KG1 (cell line): ENCODE measurements around the gene SAAL1.
"Not testable (repeated sequence)": the region's sequence is repeated elsewhere in the genome, so short reads cannot be mapped to it uniquely, and the experiment has no call there.

Source experiments
- DNase-seq: peaks from one replicate; lab custom pipeline; 2025; lab: John Stamatoyannopoulos, UW

The SAAL1 gene, protein sequence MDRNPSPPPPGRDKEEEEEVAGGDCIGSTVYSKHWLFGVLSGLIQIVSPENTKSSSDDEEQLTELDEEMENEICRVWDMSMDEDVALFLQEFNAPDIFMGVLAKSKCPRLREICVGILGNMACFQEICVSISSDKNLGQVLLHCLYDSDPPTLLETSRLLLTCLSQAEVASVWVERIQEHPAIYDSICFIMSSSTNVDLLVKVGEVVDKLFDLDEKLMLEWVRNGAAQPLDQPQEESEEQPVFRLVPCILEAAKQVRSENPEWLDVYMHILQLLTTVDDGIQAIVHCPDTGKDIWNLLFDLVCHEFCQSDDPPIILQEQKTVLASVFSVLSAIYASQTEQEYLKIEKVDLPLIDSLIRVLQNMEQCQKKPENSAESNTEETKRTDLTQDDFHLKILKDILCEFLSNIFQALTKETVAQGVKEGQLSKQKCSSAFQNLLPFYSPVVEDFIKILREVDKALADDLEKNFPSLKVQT

GRCh38 chr11:18105802-18106574 lies at the start of gene SAAL1:
TSS of gene SAAL1 (minus strand) at chr11:18106082. CDS start at chr11:18106041, 41 bp downstream.
- DNase-seq = peak; percentile 87

- no peak for DNase-seq
Measured at GRCh38 chr11:18151581-18151980, 45.7 kb upstream of the SAAL1 start.

DNA sequence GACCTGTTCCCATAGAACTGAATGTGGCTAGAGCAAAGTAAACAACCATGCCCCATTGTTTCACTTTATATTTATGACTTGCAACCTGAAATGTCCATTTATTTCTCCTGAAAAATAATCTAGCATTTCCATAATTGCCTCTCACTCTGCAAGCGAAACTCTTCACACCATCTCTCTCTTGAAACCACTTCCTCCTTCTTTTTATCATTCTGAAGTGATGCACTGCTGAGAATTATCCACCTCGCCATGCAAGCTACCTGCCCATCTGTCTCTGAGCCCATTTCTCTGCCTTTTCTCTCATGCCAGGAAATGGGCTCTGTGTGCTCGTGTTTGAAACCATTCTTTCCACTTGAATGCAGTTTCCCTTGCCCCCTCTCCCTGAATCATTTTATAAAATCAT lies 40.0 kb upstream of the SAAL1 start:
- no peak for DNase-seq

DNA sequence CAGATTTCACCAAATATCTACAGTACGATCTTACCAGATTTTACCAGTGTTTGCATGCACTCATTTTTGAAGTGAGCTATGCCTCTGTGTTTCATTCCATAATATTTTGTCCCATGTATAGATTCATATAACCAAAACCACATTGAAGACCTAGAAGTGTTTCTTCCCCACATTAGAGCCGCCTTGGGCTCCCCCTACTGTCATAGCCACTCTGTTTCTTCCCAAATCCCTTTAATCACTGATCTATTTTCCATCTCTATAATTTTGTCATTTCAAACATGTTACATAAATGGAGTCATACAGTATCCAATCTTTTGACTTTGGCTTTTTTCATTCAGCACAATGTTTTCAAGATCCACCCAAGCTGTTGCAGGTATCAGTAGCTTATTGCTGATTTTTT lies 39.1 kb upstream of the SAAL1 start:
- DNase-seq = no peak

DNA sequence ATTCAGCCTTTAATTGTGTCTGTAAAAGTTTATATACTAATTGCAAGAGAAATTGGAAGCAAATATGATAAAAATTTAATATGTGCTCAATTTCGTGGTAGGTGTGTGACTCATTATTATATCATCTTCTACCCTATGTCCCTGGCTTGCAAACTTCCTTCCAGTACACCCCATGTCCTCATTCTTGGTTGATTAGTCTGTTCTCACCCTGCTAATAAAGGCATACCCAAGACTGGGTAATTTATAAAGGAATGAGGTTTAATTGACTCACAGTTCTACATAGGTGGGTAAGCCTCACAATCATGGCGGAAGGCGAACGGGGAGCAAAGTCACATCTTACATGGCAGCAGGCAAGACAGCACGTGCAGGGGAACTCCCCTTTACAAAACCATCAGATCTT lies 38.4 kb upstream of the SAAL1 start:
- no peak for DNase-seq

DNA sequence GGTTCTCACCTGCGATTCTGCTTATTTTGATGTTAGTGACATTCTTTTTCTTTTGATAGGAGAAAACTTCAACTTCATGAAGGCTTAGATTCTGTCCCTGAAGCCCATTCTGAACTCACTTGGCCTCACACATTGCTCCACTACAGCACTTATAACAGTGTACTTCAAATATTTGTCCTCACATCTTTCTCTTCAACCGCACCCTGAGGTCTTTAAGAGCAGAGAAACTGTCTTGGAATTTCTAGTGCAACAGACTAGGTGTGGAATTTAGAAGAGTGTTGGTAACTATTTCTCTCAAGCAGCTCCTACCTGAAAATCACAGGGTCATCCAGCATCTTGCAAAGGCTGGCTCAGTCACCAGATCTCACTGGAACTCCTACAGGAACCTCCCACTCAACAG lies 34.3 kb upstream of the SAAL1 start:
- no peak for DNase-seq

DNA sequence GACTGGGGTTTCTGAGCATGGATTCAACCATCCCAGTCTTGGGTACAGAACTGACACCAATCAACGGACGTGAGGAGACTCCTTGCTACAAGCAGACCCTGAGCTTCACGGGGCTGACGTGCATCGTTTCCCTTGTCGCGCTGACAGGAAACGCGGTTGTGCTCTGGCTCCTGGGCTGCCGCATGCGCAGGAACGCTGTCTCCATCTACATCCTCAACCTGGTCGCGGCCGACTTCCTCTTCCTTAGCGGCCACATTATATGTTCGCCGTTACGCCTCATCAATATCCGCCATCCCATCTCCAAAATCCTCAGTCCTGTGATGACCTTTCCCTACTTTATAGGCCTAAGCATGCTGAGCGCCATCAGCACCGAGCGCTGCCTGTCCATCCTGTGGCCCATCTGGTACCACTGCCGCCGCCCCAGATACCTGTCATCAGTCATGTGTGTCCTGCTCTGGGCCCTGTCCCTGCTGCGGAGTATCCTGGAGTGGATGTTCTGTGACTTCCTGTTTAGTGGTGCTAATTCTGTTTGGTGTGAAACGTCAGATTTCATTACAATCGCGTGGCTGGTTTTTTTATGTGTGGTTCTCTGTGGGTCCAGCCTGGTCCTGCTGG lies 31.4 kb upstream of the SAAL1 start:
- no peak for DNase-seq

DNA sequence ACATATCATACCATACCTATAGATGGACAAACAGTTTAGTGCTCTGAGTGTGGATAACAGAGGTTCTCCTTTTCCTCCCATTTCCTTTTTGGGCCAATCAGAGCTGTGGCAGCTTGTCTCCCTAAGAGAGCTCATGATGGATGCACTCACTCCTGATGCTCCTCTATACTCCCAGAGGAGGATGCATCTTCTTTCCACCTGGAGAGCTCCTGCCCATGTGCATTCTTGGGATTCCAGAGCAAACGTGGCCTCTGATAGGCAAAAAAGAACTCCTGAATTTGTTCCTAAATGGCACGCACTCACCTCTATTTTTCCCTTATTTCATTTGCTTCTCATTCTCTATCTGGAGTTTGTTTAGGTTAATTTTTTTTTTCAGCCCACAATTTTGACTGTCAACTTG lies 29.4 kb upstream of the SAAL1 start:
- no peak for DNase-seq

DNA sequence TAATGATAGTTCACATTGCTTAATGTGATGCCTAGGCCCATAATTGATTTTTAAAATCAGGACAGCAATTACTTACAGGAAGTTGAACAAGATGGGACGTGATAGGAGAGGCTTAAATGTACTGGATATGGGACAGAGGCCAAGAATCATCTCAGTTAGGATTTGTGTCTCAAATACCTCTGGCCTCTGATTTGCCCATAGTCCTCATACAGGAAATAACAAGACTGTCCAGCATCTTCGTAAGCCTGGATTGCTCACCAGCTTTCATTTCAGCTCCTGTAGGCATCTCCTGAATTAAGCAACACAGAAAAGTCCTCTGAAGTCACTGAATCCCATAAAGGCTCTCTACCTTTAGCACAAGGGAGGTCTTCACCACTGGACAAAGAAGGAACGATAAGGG lies 26.5 kb upstream of the SAAL1 start, which contains the start of gene MRGPRX3:
TSS of gene MRGPRX3 (plus strand) at position 231 of the 400 bp plus-strand sequence. CDS start 4,632 bp downstream, outside the sequence.
- DNase-seq = no peak

DNA sequence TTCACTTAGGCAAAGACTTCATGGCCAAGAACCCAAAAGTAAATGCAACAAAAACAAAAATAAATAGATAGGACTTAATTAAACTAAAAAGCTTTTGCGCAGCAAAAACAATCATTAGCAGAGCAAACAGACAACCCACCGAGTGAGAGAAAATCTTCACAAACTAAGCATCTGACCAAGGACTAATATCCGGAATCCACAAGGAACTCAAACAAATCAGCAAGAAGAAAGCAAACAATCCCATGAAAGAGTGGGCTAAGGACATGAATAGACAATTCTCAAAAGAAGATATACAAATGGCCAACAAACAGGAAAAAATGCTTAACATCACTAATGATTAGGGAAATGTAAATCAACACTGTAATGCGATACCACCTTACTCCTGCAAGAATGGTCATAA lies 25.2 kb upstream of the SAAL1 start:
- not testable (repeated sequence) for DNase-seq

GRCh38 chr11:18121331-18121828 lies 15.5 kb upstream of the SAAL1 start:
- not testable (repeated sequence) for DNase-seq

- peak; percentile 16 for DNase-seq
Measured at GRCh38 chr11:18115360-18116127, 9.7 kb upstream of the SAAL1 start.

DNA sequence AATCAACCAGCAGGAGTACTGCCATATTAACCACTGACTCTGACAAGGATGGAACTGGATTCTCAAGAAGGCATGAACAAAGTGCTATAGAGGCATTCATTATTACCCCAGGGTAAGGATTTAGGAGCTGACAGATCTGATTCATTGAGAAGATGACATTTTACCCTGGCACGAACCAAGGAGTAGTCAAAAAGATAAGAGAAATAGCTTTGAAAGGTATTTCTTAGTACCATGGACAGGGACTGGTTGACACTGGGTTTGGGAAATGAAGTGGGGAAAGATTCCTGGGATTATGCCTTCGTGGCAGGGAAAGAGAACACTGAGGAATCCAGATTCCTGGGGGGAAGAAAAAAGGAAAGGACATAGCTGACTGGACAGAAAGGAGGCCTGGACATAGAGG lies 5.1 kb upstream of the SAAL1 start:
- DNase-seq = no peak

GRCh38 chr11:18108254-18108653 lies 2.4 kb upstream of the SAAL1 start:
- DNase-seq = no peak

- no peak for DNase-seq
Measured at GRCh38 chr11:18106688-18107087, 806 bp upstream of the SAAL1 start.

DNA sequence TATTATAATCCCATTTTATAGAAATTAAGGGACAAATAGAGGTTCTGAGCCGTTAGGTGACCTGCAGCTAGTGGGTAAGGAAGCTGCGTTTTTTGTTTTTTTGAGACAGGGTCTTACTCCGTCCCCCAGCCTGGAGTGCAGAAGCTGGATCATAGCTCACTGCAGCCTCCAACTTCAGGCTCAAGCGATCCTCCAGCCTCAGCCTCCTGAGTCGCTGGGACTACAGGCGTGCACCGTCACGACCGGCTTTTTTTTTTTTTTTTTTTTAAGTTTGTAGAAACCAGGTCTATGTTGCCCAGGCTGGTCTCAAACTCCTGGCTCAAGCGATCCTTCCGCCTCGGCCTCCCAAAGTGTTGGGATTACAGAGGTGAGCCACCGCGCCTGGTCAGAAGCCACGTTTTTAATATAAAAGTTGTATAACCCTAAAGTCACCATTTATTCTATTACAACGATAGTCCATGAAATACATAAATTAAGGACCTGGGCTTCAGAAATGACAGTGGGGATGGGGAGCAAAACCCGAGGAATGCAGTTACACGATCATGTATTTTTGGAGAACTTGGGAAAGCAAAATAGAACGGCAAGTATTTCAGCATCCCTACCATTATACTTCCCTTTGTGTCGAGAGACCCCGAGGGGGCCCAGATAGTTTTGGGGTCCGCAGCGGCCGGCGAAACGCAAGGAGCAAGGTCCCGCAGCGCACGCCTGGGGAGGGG lies 638 bp downstream of the SAAL1 start:
- no peak for DNase-seq

- DNase-seq = no peak
Measured at GRCh38 chr11:18100926-18101656, 4.8 kb downstream of the SAAL1 start.

GRCh38 chr11:18093959-18094358 lies 11.9 kb downstream of the SAAL1 start:
- no peak for DNase-seq

GRCh38 chr11:18091731-18092130 lies 14.2 kb downstream of the SAAL1 start:
- no peak for DNase-seq

DNA sequence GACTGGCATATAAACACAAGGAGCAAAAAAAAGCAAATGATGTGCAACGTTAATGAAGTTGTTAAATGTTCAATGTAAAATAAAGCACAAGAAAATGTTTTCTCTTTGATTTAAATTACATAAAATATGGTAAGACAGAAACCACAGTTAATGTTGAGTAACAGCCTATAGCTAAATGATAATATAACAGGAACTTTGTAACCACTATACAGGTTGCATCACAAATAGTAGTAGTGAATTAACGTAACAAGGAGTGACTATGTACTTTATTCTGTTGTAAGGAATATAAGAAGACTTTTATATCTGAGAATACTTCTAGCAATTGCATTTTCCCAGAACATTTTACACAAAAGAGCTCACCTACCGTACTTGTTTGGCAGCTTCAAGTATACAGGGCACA lies 16.9 kb downstream of the SAAL1 start:
- no peak for DNase-seq
